ENCODE data around the gene TOM1.
A peak's percentile ranks its signal among the peaks of the same experiment; 100 is the strongest.

TOM1 gene

DNA sequence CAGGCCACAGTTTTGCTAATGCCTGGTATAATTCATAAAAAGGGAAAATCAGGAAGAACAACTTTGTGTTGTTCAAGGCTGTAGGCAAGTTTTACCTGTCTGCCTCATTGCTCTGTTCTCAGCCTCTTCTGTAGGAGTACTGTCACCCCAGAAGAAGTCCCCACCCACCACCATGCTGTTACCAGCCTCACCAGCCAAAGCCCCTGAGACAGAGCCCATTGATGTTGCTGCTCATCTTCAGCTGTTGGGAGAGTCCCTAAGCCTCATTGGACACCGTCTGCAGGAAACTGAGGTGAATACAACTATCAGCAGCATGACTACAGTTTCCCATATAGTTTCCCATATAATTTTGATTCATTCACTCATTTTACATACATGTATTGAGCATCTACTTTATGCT, 11.6 kb upstream of the TOM1 start:
- no peak for DNase-seq (ENCODE audit: low read depth in 1 of 2, low spot score in 1 of 2)
- no peak for TF ChIP-seq JUND (IDR thresholded peaks at IDR 0.05; ENCODE audit: low read depth)
- in situ Hi-C loops (cut with HindIII; ENCODE audit: low pct_unique_long_range_greater_than_20kb, low sequenced_read_pairs), result no loop called here

DNA sequence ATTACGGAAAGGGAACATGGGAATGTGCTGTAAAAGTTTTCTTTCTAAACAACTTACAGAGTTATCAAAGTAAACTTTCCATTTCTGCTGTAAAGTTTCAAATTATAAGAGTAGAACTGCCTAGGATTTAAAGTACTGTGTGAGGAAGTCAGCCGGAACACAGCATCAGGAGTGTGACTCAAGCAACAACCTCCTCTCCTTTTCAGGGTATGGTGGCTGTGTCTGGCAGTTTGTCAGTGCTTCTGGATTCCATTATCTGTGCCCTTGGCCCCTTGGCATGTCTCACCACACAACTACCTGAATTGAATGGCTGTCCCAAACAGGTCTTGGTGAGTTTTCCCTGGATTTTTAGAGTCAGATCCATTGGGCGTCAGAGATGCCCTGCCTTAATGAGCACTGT, 6.9 kb upstream of the TOM1 start:
- TF ChIP-seq JUND (IDR thresholded peaks at IDR 0.05; ENCODE audit: low read depth), result no peak
- DNase-seq (ENCODE audit: low read depth in 1 of 2, low spot score in 1 of 2), result no peak
- in situ Hi-C loops (cut with HindIII; ENCODE audit: low pct_unique_long_range_greater_than_20kb, low sequenced_read_pairs), result no loop called here

DNA sequence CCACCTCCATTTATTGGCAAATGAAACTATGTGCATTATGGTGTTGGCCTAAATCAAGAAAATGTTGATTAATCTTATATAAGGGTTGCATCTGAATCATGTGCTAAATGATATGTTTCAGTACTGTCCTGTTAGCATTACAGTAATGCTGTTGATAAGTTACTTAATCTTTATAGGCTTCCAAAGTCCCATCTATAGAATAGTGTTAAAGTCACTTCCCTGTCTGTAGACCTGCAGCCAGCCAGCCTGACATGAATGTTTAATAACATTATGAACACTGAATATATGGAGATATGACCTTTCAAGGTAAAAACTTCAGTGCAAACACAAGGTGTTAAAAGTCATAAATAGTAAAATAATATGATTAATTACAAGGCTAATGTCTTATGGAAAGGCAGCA, 3.6 kb upstream of the TOM1 start:
- no peak for TF ChIP-seq JUND (IDR thresholded peaks at IDR 0.05; ENCODE audit: low read depth)
- in situ Hi-C loops (cut with HindIII; ENCODE audit: low pct_unique_long_range_greater_than_20kb, low sequenced_read_pairs), result no loop called here

GRCh38 chr22:35299217-35299672, 449 bp upstream of the TOM1 start:
- no peak for TF ChIP-seq JUND (IDR thresholded peaks at IDR 0.05; ENCODE audit: low read depth)
- in situ Hi-C loops (cut with HindIII; ENCODE audit: low pct_unique_long_range_greater_than_20kb, low sequenced_read_pairs), result no loop called here
- DNase-seq (ENCODE audit: low read depth in 1 of 2, low spot score in 1 of 2), result no peak

More for the DNA sequence above, 3.6 kb upstream of the TOM1 start:
- DNase-seq (ENCODE audit: low read depth in 1 of 2, low spot score in 1 of 2), result no peak

DNA sequence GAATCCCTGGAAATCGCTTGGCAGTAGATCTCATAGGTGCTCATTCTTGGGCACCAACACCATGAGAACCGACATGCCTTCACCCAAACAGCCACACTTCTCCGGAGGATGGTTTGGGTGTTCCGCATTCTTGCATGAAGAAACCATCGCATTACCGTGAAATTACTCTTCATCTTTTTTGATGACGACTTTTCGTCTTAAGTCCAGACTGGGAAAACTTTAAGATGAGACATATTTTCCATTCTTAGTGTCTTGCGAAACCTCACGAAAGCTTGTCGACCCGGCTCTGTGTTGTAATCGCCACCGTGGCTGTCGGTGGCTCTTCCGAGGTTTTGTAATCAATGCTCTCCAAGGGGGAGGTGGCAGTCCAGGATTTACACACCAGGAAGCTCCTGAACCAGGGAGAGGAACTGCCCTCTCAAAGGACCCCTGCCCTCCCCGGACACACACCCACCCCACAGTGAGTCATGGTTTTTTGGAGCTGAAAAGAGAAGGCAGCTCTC, 1.7 kb downstream of the TOM1 start:
- in situ Hi-C loops (cut with HindIII; ENCODE audit: low pct_unique_long_range_greater_than_20kb, low sequenced_read_pairs), result no loop called here
- no peak for TF ChIP-seq JUND (IDR thresholded peaks at IDR 0.05; ENCODE audit: low read depth)
- peak in 1 of 2 experiments; percentile 24 for DNase-seq (ENCODE audit: low read depth in 1 of 2, low spot score in 1 of 2)

DNA sequence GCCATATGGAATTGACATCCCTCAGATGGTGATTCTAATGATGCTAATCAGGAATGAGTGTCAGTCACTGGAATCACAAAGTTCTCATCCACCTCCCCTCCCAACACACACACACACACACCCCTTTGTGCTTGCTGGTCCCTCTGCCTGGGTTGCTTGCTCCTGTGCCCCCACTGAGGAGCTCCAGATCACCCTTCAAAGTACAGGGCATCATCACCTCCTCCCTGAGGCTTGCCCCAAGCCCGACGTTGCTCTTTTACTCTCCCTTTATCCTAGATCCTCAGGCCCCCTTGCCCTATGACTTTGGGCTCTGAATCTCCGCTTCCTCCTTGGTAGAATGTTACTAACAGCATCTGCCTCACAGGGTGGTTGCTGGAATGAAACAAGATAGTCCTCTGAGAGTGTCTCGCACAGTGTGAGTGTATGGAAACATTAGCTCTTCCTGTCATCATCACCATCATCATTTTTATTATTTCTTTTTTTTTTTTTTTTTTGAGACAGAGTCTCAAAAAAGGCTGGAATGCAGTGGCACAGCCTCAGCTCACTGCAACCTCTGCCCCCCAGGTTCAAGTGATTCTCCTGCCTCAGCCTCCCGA, 3.4 kb downstream of the TOM1 start:
- in situ Hi-C loops (cut with HindIII; ENCODE audit: low pct_unique_long_range_greater_than_20kb, low sequenced_read_pairs), result no loop called here
- TF ChIP-seq JUND (IDR thresholded peaks at IDR 0.05; ENCODE audit: low read depth), result no peak
- DNase-seq (ENCODE audit: low read depth in 1 of 2, low spot score in 1 of 2), result no peak

- in situ Hi-C loops (cut with HindIII; ENCODE audit: low pct_unique_long_range_greater_than_20kb, low sequenced_read_pairs), result no loop called here
- DNase-seq (ENCODE audit: low read depth in 1 of 2, low spot score in 1 of 2), result no peak
- TF ChIP-seq JUND (IDR thresholded peaks at IDR 0.05; ENCODE audit: low read depth), result no peak
Measured at GRCh38 chr22:35305525-35306070, 5.9 kb downstream of the TOM1 start.

GRCh38 chr22:35306350-35306967, 6.8 kb downstream of the TOM1 start:
- in situ Hi-C loops (cut with HindIII; ENCODE audit: low pct_unique_long_range_greater_than_20kb, low sequenced_read_pairs), result no loop called here
- DNase-seq (ENCODE audit: low read depth in 1 of 2, low spot score in 1 of 2), result no peak
- no peak for TF ChIP-seq JUND (IDR thresholded peaks at IDR 0.05; ENCODE audit: low read depth)

DNA sequence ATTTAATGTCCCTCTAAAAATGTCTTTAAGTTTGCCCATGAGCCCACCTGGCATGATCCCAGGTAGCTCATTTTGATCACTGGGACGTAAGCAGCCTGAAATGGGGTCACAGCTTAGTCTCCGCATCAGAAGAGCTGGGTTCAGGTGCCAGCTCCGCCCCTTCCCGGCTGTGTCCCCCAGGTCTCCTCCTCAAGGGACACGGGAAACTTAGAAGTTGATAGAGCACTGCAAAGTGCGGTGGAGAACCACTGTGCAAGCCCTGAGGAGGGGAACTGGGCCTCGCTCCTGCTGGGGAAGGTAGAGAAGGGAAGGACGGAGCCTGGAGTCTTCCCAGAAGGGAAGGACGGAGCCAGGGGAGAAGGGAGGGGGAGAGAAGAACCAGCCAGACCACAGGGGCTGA, 7.7 kb downstream of the TOM1 start:
- no peak for TF ChIP-seq JUND (IDR thresholded peaks at IDR 0.05; ENCODE audit: low read depth)
- in situ Hi-C loops (cut with HindIII; ENCODE audit: low pct_unique_long_range_greater_than_20kb, low sequenced_read_pairs), result no loop called here

GRCh38 chr22:35307892-35308291, 8.2 kb downstream of the TOM1 start:
- in situ Hi-C loops (cut with HindIII; ENCODE audit: low pct_unique_long_range_greater_than_20kb, low sequenced_read_pairs), result no loop called here
- DNase-seq (ENCODE audit: low read depth in 1 of 2, low spot score in 1 of 2), result no peak
- TF ChIP-seq JUND (IDR thresholded peaks at IDR 0.05; ENCODE audit: low read depth), result no peak

More for the DNA sequence above, 7.7 kb downstream of the TOM1 start:
- DNase-seq (ENCODE audit: low read depth in 1 of 2, low spot score in 1 of 2), result no peak

DNA sequence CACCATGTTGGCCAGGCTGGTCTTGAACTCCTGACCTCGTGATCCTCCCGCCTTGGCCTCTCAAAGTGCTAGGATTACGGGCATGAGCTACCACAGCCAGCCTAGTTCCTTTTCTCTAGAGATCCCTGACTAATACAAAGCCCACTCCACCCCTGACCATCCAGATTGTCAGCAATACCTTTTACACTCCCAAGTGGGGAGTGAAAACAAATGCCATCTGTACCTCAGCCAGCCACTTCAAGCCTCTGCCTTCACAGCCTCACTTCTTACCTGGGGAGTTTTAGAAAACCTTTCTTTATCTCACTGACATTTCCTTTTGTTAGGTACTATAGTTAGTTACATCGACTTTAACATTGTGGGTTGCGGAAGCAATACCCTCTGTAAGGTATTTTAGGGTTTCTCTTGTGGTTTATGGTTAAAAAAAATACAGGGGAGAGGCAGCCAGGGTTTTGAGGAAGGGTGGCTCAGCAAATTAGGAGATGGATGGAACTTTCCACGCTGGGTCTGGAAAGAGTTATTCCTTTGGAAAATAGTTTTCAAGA, 8.9 kb downstream of the TOM1 start:
- DNase-seq (ENCODE audit: low read depth in 1 of 2, low spot score in 1 of 2), result no peak
- no peak for TF ChIP-seq JUND (IDR thresholded peaks at IDR 0.05; ENCODE audit: low read depth)
- in situ Hi-C loops (cut with HindIII; ENCODE audit: low pct_unique_long_range_greater_than_20kb, low sequenced_read_pairs), result no loop called here

GRCh38 chr22:35310556-35311550, 11.2 kb downstream of the TOM1 start:
- TF ChIP-seq JUND (IDR thresholded peaks at IDR 0.05; ENCODE audit: low read depth), result no peak
- peak in 1 of 2 experiments; percentile 45 for DNase-seq (ENCODE audit: low read depth in 1 of 2, low spot score in 1 of 2)
- in situ Hi-C loops (cut with HindIII; ENCODE audit: low pct_unique_long_range_greater_than_20kb, low sequenced_read_pairs), result no loop called here

Data from T47D (cell line).